K562 (cell line): Measurements from ENCODE around the gene CTNNBL1.

Experiments used
- EP300 ChIP-seq: IDR thresholded peaks from 2 replicates; pipeline ENCODE4 v1.6.1; 2012; ENCODE audit warnings: low read length, improper control_type of control experiment
- GABPA ChIP-seq: fragments of 200-800 bp; sonication (Bioruptor generic); conservative IDR thresholded peaks from 2 replicates; pipeline ENCODE4 v1.6.1; 2016; ENCODE audit warnings: low read depth, missing genetic modification characterization, missing compliant biosample characterization
- MAZ ChIP-seq, 2 experiments: fragments of 450-650 bp in 1 of 2; sonication (generic) in 1 of 2; formaldehyde crosslinking; IDR thresholded peaks in 1 of 2; conservative IDR thresholded peaks in 1 of 2; 2 replicates each; pipeline versions ENCODE4 v1.4.0 to v1.5.0; 2020; ENCODE audit warnings: mild to moderate bottlenecking in 1 of 2, missing genetic modification reagents in 1 of 2
- MYNN ChIP-seq, 2 experiments: sonication (generic); formaldehyde crosslinking in 1 of 2; IDR thresholded peaks; 2 replicates each; pipeline versions ENCODE4 v1.5.0 to v1.6.1; 2016 to 2020; ENCODE audit warnings: antibody characterized with exemption in 1 of 2, missing genetic modification reagents in 1 of 2
- POLR2AphosphoS5 ChIP-seq: IDR thresholded peaks from 2 replicates; pipeline ENCODE4 v1.6.1; 2011; ENCODE audit warnings: mild to moderate bottlenecking, low read depth, low read length, moderate library complexity; ENCODE audit not compliant: control insufficient read depth, insufficient read depth
- SMAD1 ChIP-seq: fragments of 150-350 bp; IDR thresholded peaks from 2 replicates; pipeline ENCODE4 v1.6.1; 2014; ENCODE audit warnings: low read length, low read depth; ENCODE audit not compliant: partially characterized antibody

GRCh38 chr20:37873884-37874283, 180.1 kb downstream of the CTNNBL1 start:
- TF ChIP-seq EP300 (no peak), GABPA (no peak), MYNN (IDR thresholded peaks at IDR 0.05) (no peak), MYNN (CRISPR knock-in tag; IDR thresholded peaks at IDR 0.05) (no peak), SMAD1 (no peak), POLR2AphosphoS5 (no peak), MAZ (CRISPR knock-in tag; conservative IDR thresholded peaks at IDR 0.05 in 1 of 2, IDR thresholded peaks at IDR 0.05 in 1 of 2) (no peak)
